Endothelial cell (in vitro differentiated cells): ENCODE results near the gene KIAA0513. TPM values are rescaled to one million over a fixed set of nuclear protein-coding genes. Genes with fewer than 3 reads are reported as not detected.

ENCODE experiments used
- DNase-seq: peaks from one replicate; pipeline ENCODE4 v3.0.0; 2021; ENCODE audit warnings: low spot score
- H3K27ac Mint-ChIP-seq: one replicate; pipeline ENCODE4 v1.8.0; 2021; ENCODE audit warnings: mixed read lengths, inconsistent platforms; ENCODE audit not compliant: unreplicated experiment
- H3K27me3 Mint-ChIP-seq: one replicate; pipeline ENCODE4 v1.8.0; 2021; ENCODE audit warnings: mild to moderate bottlenecking, moderate library complexity, mixed read lengths, inconsistent platforms; ENCODE audit not compliant: unreplicated experiment
- H3K36me3 Mint-ChIP-seq: one replicate; pipeline ENCODE4 v1.8.0; 2021; ENCODE audit warnings: mild to moderate bottlenecking, low read depth, mixed read lengths, inconsistent platforms; ENCODE audit not compliant: unreplicated experiment
- H3K4me1 Mint-ChIP-seq: one replicate; pipeline ENCODE4 v1.8.0; 2021; ENCODE audit warnings: mild to moderate bottlenecking, mixed read lengths, inconsistent platforms; ENCODE audit not compliant: unreplicated experiment
- H3K4me3 Mint-ChIP-seq: one replicate; pipeline ENCODE4 v1.8.0; 2021; ENCODE audit warnings: mild to moderate bottlenecking, mixed read lengths, inconsistent platforms; ENCODE audit not compliant: unreplicated experiment
- H3K9me3 Mint-ChIP-seq: one replicate; pipeline ENCODE4 v1.8.0; 2021; ENCODE audit warnings: mixed read lengths, inconsistent platforms; ENCODE audit not compliant: unreplicated experiment
- CTCF ChIP-seq: fragments of 200-600 bp; sonication (generic); IDR thresholded peaks from one replicate; pipeline ENCODE4 v1.5.0; 2021; ENCODE audit warnings: antibody characterized with exemption; ENCODE audit not compliant: unreplicated experiment
- total RNA-seq: library from RNA; stranded (reverse); fragmentation: NEBNext Ultra II Directional; extraction: Animal tissue kit (Norgen Biotek cat#: 25700); gene quantifications from one replicate; pipeline ENCODE4 v1.2.1, GENCODE V29; 2021; ENCODE audit not compliant: unreplicated experiment

Gene KIAA0513
- total RNA-seq, 1 donor from 2014 or later, result 5.5 TPM

GRCh38 chr16:85103114-85104079, 75.8 kb downstream of the KIAA0513 start:
- peaks cover 3% of the 10 kb centered on the region for H3K27me3 Mint-ChIP-seq
- H3K9me3 Mint-ChIP-seq, result no peaks in the 10 kb centered on the region

GRCh38 chr16:85104147-85104546, 76.6 kb downstream of the KIAA0513 start:
- Mint-ChIP-seq H3K4me1 (peaks cover 4% of the 10 kb centered on the region), H3K27me3 (peaks cover 3% of the 10 kb centered on the region), H3K27ac (no peak overlapping the region), H3K9me3 (no peaks in the 10 kb centered on the region), H3K4me3 (no peak overlapping the region), H3K36me3 (no peaks in the 10 kb centered on the region)
- TF ChIP-seq CTCF, result no peak
- DNase-seq, result no peak

More at GRCh38 chr16:85103114-85104079, 75.8 kb downstream of the KIAA0513 start:
- no peak for TF ChIP-seq CTCF
- DNase-seq, result no peak
- peaks cover 4% of the 10 kb centered on the region for H3K4me1 Mint-ChIP-seq
- H3K36me3 Mint-ChIP-seq, result no peaks in the 10 kb centered on the region
- H3K4me3 Mint-ChIP-seq, result no peak overlapping the region
- no peak overlapping the region for H3K27ac Mint-ChIP-seq

- H3K4me1 Mint-ChIP-seq, result peaks cover 4% of the 10 kb centered on the region
- H3K9me3 Mint-ChIP-seq, result no peaks in the 10 kb centered on the region
- no peak overlapping the region for H3K27ac Mint-ChIP-seq
- DNase-seq, result no peak
- H3K36me3 Mint-ChIP-seq, result no peaks in the 10 kb centered on the region
- H3K27me3 Mint-ChIP-seq, result peaks cover 6% of the 10 kb centered on the region
- no peak overlapping the region for H3K4me3 Mint-ChIP-seq
- no peak for TF ChIP-seq CTCF
These were observed 77.3 kb downstream of the KIAA0513 start for GRCh38 chr16:85104821-85105391.

- no peak for TF ChIP-seq CTCF
- no peak overlapping the region for H3K27ac Mint-ChIP-seq
- no peak for DNase-seq
- no peak overlapping the region for H3K4me3 Mint-ChIP-seq
- peaks cover 4% of the 10 kb centered on the region for H3K4me1 Mint-ChIP-seq
- peaks cover 6% of the 10 kb centered on the region for H3K27me3 Mint-ChIP-seq
- no peaks in the 10 kb centered on the region for H3K9me3 Mint-ChIP-seq
- no peaks in the 10 kb centered on the region for H3K36me3 Mint-ChIP-seq
These were observed 77.9 kb downstream of the KIAA0513 start for GRCh38 chr16:85105475-85105874.

- peaks cover 6% of the 10 kb centered on the region for H3K27me3 Mint-ChIP-seq
- H3K27ac Mint-ChIP-seq, result no peak overlapping the region
- no peak overlapping the region for H3K4me3 Mint-ChIP-seq
- no peak for TF ChIP-seq CTCF
- no peak for DNase-seq
- peaks cover 4% of the 10 kb centered on the region for H3K4me1 Mint-ChIP-seq
- no peaks in the 10 kb centered on the region for H3K36me3 Mint-ChIP-seq
- H3K9me3 Mint-ChIP-seq, result no peaks in the 10 kb centered on the region
These were observed 79.5 kb downstream of the KIAA0513 start for GRCh38 chr16:85107083-85107482.
